LNCaP clone FGC (cell line): Measurements from ENCODE around the gene CANT1.
"Not testable (repeated sequence)": the region's sequence is repeated elsewhere in the genome, so short reads cannot be mapped to it uniquely, and the experiment has no call there.

Source experiments
- DNase-seq: peaks from one replicate; pipeline ENCODE4 v3.0.0-alpha.2; 2011; ENCODE audit warnings: low read depth
- H3K4me3 ChIP-seq: 2 replicates; pipeline ENCODE4 v1.5.1; 2011; ENCODE audit warnings: mild to moderate bottlenecking, low read depth, low read length, control low read depth
- CTCF ChIP-seq: IDR thresholded peaks from 2 replicates; pipeline ENCODE4 v1.5.1; 2012; ENCODE audit warnings: mild to moderate bottlenecking; ENCODE audit not compliant: control insufficient read depth, insufficient read depth; ENCODE audit errors: extremely low read depth

Gene CANT1

GRCh38 chr17:79022507-79022991 is 13.0 kb upstream of the CANT1 start:
- no peak for TF ChIP-seq CTCF
- H3K4me3 ChIP-seq: no peak overlapping the region
- no peak for DNase-seq

- DNase-seq, H3K4me3 ChIP-seq: not testable (repeated sequence)
Measured at GRCh38 chr17:79021929-79022328, 12.4 kb upstream of the CANT1 start.

- TF ChIP-seq CTCF: no peak
- no peak for DNase-seq
- no peak overlapping the region for H3K4me3 ChIP-seq
Measured at GRCh38 chr17:79020631-79021301, 11.2 kb upstream of the CANT1 start.

GRCh38 chr17:79019632-79020584 is 10.3 kb upstream of the CANT1 start:
- no peak overlapping the region for H3K4me3 ChIP-seq
- peak; percentile 52 for TF ChIP-seq CTCF
- no peak for DNase-seq

- no peak overlapping the region for H3K4me3 ChIP-seq
- TF ChIP-seq CTCF: no peak
Measured at GRCh38 chr17:79019261-79019631, 9.7 kb upstream of the CANT1 start.

GRCh38 chr17:79018370-79018695 is 8.8 kb upstream of the CANT1 start:
- no peak overlapping the region for H3K4me3 ChIP-seq
- DNase-seq: no peak
- no peak for TF ChIP-seq CTCF

More at GRCh38 chr17:79019261-79019631, 9.7 kb upstream of the CANT1 start:
- DNase-seq: no peak

GRCh38 chr17:79017546-79018369 is 8.2 kb upstream of the CANT1 start:
- TF ChIP-seq CTCF: no peak
- no peak for DNase-seq
- no peak overlapping the region for H3K4me3 ChIP-seq
